ENCODE data around the gene AGBL4. TPM values are rescaled to one million over a fixed set of nuclear protein-coding genes. Genes with fewer than 3 reads are reported as not detected.
A peak's percentile ranks its signal among the peaks of the same experiment; 100 is the strongest.

Gene AGBL4
- total RNA-seq, 1 donor from 2014 or later: 3.1 TPM

DNA sequence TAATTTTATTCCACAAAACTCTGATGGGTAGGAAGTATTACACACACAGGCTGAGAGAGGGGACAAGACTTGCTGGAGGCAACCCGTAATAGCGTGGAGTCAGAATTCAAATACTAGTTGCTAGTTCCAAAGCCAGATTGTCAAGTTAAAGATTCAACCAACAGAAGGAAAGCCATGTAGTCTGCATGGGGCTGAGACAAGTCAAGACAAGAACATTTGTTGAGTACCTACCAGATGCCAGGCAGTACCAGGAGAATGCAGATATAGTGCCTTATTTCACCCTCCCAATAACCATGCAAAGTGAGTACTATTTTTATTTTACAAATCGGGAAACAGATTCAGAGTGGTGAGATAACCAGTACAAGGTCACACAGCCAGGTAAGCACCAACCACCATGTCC, 1441.3 kb downstream of the AGBL4 start:
- H3K36me3 Mint-ChIP-seq (ENCODE audit: insufficient read depth): no peaks in the 10 kb centered on the region

DNA sequence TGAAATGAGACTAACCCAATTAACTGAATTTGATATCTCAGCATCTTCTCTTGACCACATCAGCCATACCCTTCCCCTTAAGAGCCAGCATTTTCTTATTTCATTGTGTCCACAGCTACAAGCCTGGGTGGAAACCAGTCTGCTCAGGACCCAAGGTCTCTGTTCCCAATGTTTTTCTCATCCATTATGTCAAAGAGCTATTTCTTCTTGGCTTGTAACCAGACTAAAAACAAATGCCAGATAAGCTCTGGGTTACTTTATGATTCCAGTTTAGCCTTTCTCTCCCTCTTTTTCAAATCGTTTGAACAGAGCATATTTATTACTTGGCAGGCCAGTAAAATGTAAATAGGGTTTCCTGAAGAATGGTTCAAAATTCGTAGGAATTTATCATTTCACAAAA, 1442.5 kb downstream of the AGBL4 start:
- TF ChIP-seq, protein P1, sequence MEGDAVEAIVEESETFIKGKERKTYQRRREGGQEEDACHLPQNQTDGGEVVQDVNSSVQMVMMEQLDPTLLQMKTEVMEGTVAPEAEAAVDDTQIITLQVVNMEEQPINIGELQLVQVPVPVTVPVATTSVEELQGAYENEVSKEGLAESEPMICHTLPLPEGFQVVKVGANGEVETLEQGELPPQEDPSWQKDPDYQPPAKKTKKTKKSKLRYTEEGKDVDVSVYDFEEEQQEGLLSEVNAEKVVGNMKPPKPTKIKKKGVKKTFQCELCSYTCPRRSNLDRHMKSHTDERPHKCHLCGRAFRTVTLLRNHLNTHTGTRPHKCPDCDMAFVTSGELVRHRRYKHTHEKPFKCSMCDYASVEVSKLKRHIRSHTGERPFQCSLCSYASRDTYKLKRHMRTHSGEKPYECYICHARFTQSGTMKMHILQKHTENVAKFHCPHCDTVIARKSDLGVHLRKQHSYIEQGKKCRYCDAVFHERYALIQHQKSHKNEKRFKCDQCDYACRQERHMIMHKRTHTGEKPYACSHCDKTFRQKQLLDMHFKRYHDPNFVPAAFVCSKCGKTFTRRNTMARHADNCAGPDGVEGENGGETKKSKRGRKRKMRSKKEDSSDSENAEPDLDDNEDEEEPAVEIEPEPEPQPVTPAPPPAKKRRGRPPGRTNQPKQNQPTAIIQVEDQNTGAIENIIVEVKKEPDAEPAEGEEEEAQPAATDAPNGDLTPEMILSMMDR (IDR thresholded peaks at IDR 0.05; ENCODE audit: unreplicated experiment): no peak
- H3K4me3 Mint-ChIP-seq (ENCODE audit: low read depth): no peak overlapping the region
- H3K27me3 Mint-ChIP-seq: peaks cover 6% of the 10 kb centered on the region
- H3K4me1 Mint-ChIP-seq (ENCODE audit: low read depth): peaks cover 4% of the 10 kb centered on the region
- no peak overlapping the region for H3K27ac Mint-ChIP-seq
- no peak for DNase-seq (ENCODE audit: low spot score, unreplicated experiment)
- H3K9me3 Mint-ChIP-seq (ENCODE audit: low read depth): no peaks in the 10 kb centered on the region
- H3K36me3 Mint-ChIP-seq (ENCODE audit: insufficient read depth): no peaks in the 10 kb centered on the region

More for the DNA sequence above, 1441.3 kb downstream of the AGBL4 start:
- DNase-seq (ENCODE audit: low spot score, unreplicated experiment): no peak
- H3K4me3 Mint-ChIP-seq (ENCODE audit: low read depth): no peak overlapping the region
- H3K4me1 Mint-ChIP-seq (ENCODE audit: low read depth): peaks cover 4% of the 10 kb centered on the region
- peaks cover 14% of the 10 kb centered on the region for H3K27me3 Mint-ChIP-seq
- H3K27ac Mint-ChIP-seq: no peak overlapping the region
- TF ChIP-seq, protein P1 (IDR thresholded peaks at IDR 0.05; ENCODE audit: unreplicated experiment): no peak
- no peaks in the 10 kb centered on the region for H3K9me3 Mint-ChIP-seq (ENCODE audit: low read depth)

DNA sequence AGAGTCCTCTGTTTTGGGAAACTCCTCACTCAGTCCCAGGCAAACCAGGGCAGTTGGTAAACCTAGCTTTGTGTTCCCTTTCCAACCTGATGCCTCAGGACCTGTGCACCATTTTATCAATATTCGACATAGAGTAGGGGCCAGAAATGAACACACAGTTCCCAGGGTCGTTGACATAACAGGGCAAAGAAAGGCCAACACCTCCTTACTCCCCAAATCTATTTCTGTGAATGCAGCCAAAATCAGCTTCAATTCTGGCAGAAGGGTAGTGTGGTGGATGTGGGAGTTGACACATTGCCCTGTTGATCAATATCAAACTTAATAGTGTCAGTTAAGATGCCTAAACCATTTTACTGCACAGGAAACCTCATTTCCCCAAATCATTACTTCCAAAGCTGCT, 1447.2 kb downstream of the AGBL4 start:
- Mint-ChIP-seq H3K9me3 (ENCODE audit: low read depth) (no peaks in the 10 kb centered on the region), H3K36me3 (ENCODE audit: insufficient read depth) (no peaks in the 10 kb centered on the region), H3K4me3 (ENCODE audit: low read depth) (no peak overlapping the region), H3K27me3 (peaks cover 2% of the 10 kb centered on the region), H3K27ac (no peak overlapping the region), H3K4me1 (ENCODE audit: low read depth) (no peaks in the 10 kb centered on the region)
- no peak for DNase-seq (ENCODE audit: low spot score, unreplicated experiment)
- TF ChIP-seq, protein P1 (IDR thresholded peaks at IDR 0.05; ENCODE audit: unreplicated experiment): no peak

DNA sequence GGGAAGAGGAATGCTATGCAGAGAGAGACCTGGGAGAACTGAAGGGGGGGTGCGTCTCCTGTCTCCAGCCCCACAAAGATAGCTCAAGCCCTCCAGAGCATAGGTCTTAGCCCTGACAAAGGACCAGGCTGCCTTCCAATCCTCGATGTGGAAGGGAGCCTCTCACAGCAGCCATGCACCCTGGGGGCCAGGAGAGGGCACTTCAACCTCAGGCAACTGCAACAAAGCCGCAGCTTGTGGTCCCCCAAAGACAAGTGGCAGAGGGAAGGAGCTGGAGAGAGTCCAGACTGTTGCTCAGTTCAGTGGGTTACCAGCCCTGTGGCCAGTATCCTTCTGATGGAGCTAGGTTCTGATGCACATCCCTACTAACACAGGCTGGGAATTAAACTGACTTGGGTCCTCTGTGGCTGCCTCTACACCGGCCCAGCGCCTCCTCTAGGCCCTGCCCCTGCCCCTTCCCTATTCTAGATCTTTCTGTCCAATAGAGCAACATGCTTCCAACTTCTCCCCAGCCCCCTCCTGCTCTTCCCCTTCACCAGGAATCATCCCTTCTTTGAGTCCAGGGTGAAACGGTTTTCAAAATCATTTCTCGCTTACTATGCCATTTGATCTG, 1451.0 kb downstream of the AGBL4 start:
- H3K4me3 Mint-ChIP-seq (ENCODE audit: low read depth): no peak overlapping the region
- DNase-seq (ENCODE audit: low spot score, unreplicated experiment): peak; percentile 56
- TF ChIP-seq, protein P1 (IDR thresholded peaks at IDR 0.05; ENCODE audit: unreplicated experiment): peak; percentile 93
- H3K36me3 Mint-ChIP-seq (ENCODE audit: insufficient read depth): no peaks in the 10 kb centered on the region
- no peak overlapping the region for H3K27ac Mint-ChIP-seq
- no peaks in the 10 kb centered on the region for H3K9me3 Mint-ChIP-seq (ENCODE audit: low read depth)
- H3K27me3 Mint-ChIP-seq: peaks cover 11% of the 10 kb centered on the region
- H3K4me1 Mint-ChIP-seq (ENCODE audit: low read depth): no peaks in the 10 kb centered on the region

DNA sequence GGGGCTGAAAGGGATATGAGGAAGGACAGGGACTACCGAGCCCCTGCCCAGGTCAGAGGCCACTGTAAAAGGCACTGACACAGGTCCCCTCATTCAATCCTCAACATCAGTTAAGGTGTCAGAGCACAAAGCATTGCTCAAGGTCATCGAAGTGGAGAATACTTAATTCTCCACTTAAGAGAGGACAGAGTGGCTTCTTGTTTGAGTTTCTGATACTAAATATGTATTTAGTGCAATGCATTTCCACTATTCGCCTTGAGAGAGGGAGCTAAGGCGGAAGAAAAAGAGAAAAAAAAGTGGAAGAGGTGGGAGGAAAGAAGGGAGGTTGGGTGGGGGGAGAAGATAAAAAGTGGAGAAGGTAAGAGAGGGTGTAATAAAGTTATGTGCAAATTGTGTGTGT, 1451.6 kb downstream of the AGBL4 start:
- no peaks in the 10 kb centered on the region for H3K36me3 Mint-ChIP-seq (ENCODE audit: insufficient read depth)

More for the DNA sequence above, 1451.6 kb downstream of the AGBL4 start:
- DNase-seq (ENCODE audit: low spot score, unreplicated experiment): no peak
- H3K4me3 Mint-ChIP-seq (ENCODE audit: low read depth): no peak overlapping the region
- H3K9me3 Mint-ChIP-seq (ENCODE audit: low read depth): no peaks in the 10 kb centered on the region
- H3K27ac Mint-ChIP-seq: no peak overlapping the region
- TF ChIP-seq, protein P1 (IDR thresholded peaks at IDR 0.05; ENCODE audit: unreplicated experiment): no peak
- H3K27me3 Mint-ChIP-seq: peaks cover 11% of the 10 kb centered on the region
- no peaks in the 10 kb centered on the region for H3K4me1 Mint-ChIP-seq (ENCODE audit: low read depth)
